ENCODE results near the gene RAMACL. TPM values are rescaled to one million over a fixed set of nuclear protein-coding genes. Genes with fewer than 3 reads are reported as not detected.
"Not testable (repeated sequence)": the region's sequence is repeated elsewhere in the genome, so short reads cannot be mapped to it uniquely, and the experiment has no call there.

Gene RAMACL
- total RNA-seq, 1 experiment from 2014 or later: 0.77 TPM

DNA sequence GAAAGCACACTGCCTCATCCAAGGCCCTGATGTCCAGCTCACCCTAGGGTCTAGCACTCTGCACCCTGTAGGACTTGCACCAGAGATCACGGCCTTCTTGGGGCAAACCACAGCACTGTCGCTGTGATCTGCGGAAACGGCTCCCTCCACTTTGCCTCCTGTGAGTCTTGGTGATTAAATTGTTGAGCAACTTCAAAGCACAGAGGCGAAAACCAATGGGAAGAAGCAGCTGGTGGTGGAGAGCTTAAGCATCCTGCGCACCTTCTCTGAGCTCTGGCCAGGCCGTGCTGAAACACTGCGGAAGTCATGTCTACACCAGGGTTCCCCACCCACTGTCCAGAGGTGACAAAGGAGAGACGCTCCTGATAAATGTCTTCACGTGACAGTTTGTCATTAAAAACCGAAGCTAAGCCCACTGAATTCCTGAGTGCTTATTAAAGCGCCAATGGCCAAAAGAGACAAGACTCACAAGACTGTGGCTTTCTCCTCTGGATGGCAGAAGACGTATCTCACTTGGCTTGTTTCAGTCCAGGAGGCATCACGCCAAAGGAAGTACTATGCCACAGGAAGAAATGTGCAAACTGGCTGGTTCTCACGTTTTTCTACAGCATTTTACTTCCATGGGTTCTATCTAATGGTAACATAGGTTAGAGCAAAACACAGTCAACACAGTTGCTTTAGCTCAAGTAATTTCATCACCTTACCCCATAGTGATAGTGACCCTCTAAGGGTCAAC lies 3.1 kb downstream of the RAMACL start:
- no peak overlapping the region for H3K27ac ChIP-seq (ENCODE audit: low read depth, low read length, poor library complexity, severe bottlenecking)
- POLR2A ChIA-PET (ENCODE audit: low non-redundant PET): no interaction called here
- no peak overlapping the region for H3K4me3 ChIP-seq (ENCODE audit: low read depth, low read length, poor library complexity, severe bottlenecking)
- intact Hi-C loops (cut with micrococcal nuclease; ENCODE audit: unreplicated experiment): no loop called here
- CTCF ChIA-PET: no interaction called here
- BruUV-seq (replicated peaks): no TSS peak
- no peaks in the 10 kb centered on the region for H3K27me3 ChIP-seq (replicated peaks; ENCODE audit: insufficient read depth, low read depth, low read length, poor library complexity)
- H3K4me1 ChIP-seq (ENCODE audit: insufficient read depth, low read length, poor library complexity, severe bottlenecking): peaks cover 52% of the 10 kb centered on the region
- no peaks in the 10 kb centered on the region for H3K36me3 ChIP-seq (ENCODE audit: insufficient read depth, low read length, poor library complexity, severe bottlenecking)
- H3K9me3 ChIP-seq (ENCODE audit: low read depth, low read length, poor library complexity, severe bottlenecking): no peaks in the 10 kb centered on the region
- DNase-seq (ENCODE audit: low spot score): peak; percentile 22
- TF ChIP-seq, protein P1, sequence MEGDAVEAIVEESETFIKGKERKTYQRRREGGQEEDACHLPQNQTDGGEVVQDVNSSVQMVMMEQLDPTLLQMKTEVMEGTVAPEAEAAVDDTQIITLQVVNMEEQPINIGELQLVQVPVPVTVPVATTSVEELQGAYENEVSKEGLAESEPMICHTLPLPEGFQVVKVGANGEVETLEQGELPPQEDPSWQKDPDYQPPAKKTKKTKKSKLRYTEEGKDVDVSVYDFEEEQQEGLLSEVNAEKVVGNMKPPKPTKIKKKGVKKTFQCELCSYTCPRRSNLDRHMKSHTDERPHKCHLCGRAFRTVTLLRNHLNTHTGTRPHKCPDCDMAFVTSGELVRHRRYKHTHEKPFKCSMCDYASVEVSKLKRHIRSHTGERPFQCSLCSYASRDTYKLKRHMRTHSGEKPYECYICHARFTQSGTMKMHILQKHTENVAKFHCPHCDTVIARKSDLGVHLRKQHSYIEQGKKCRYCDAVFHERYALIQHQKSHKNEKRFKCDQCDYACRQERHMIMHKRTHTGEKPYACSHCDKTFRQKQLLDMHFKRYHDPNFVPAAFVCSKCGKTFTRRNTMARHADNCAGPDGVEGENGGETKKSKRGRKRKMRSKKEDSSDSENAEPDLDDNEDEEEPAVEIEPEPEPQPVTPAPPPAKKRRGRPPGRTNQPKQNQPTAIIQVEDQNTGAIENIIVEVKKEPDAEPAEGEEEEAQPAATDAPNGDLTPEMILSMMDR (conservative IDR thresholded peaks at IDR 0.05; ENCODE audit: low read depth, low read length): no peak
- no peak for TF ChIP-seq EZH2 (IDR thresholded peaks at IDR 0.05; ENCODE audit: borderline replicate concordance, low read depth, low read length, poor library complexity, severe bottlenecking)

DNA sequence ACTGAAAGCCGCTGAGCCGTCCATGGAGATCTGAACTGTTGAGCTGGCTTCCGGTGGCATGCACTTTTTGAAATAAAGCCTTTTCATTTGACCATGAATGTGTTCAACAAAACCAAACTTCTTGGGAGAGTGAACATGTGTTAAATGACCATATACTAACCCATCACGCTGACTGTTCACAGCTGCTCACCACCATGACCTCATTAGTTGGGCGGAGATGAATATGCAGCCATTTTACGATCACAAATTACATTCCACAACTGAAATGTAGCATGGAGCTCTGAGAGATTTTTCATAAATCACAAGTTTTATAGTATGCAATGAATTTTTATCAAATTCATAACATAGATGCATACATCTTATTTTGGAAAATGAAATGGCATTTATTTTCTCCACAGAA lies 4.2 kb downstream of the RAMACL start:
- Histone ChIP-seq H3K27me3 (replicated peaks; ENCODE audit: insufficient read depth, low read depth, low read length, poor library complexity) (no peaks in the 10 kb centered on the region), H3K27ac (ENCODE audit: low read depth, low read length, poor library complexity, severe bottlenecking) (no peak overlapping the region), H3K4me1 (ENCODE audit: insufficient read depth, low read length, poor library complexity, severe bottlenecking) (peaks cover 43% of the 10 kb centered on the region), H3K4me3 (ENCODE audit: low read depth, low read length, poor library complexity, severe bottlenecking) (no peak overlapping the region), H3K36me3 (ENCODE audit: insufficient read depth, low read length, poor library complexity, severe bottlenecking) (no peaks in the 10 kb centered on the region), H3K9me3 (ENCODE audit: low read depth, low read length, poor library complexity, severe bottlenecking) (no peaks in the 10 kb centered on the region)
- intact Hi-C loops (cut with micrococcal nuclease; ENCODE audit: unreplicated experiment): no loop called here
- peak; percentile 33 for DNase-seq (ENCODE audit: low spot score)
- no TSS peak for BruUV-seq (replicated peaks)
- ChIA-PET CTCF (no interaction called here), POLR2A (ENCODE audit: low non-redundant PET) (no interaction called here)
- TF ChIP-seq, protein P1 (conservative IDR thresholded peaks at IDR 0.05; ENCODE audit: low read depth, low read length): no peak
- no peak for TF ChIP-seq EZH2 (IDR thresholded peaks at IDR 0.05; ENCODE audit: borderline replicate concordance, low read depth, low read length, poor library complexity, severe bottlenecking)

DNA sequence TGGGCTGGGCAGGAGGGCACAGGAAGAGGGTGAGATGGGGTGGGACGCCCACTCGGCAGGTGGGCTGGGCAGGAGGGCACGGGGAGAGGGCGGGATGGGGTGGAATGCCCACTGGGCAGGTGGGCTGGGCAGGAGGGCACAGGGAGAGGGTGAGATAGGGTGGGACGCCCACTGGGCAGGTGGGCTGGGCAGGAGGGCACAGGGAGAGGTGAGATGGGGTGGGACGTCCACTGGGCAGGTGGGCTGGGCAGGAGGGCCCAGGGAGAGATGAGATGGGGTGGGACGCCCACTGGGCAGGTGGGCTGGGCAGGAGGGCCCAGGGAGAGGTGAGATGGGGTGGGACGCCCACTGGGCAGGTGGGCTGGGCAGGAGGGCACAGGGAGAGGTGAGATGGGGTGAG lies 4.7 kb downstream of the RAMACL start:
- CTCF ChIA-PET; intact Hi-C loops (cut with micrococcal nuclease; ENCODE audit: unreplicated experiment); H3K36me3 ChIP-seq (ENCODE audit: insufficient read depth, low read length, poor library complexity, severe bottlenecking); H3K27me3 ChIP-seq (replicated peaks; ENCODE audit: insufficient read depth, low read depth, low read length, poor library complexity); DNase-seq (ENCODE audit: low spot score); H3K4me3 ChIP-seq (ENCODE audit: low read depth, low read length, poor library complexity, severe bottlenecking); H3K9me3 ChIP-seq (ENCODE audit: low read depth, low read length, poor library complexity, severe bottlenecking); BruUV-seq (replicated peaks); H3K27ac ChIP-seq (ENCODE audit: low read depth, low read length, poor library complexity, severe bottlenecking); POLR2A ChIA-PET (ENCODE audit: low non-redundant PET): not testable (repeated sequence)
- H3K4me1 ChIP-seq (ENCODE audit: insufficient read depth, low read length, poor library complexity, severe bottlenecking): peaks cover 40% of the 10 kb centered on the region

DNA sequence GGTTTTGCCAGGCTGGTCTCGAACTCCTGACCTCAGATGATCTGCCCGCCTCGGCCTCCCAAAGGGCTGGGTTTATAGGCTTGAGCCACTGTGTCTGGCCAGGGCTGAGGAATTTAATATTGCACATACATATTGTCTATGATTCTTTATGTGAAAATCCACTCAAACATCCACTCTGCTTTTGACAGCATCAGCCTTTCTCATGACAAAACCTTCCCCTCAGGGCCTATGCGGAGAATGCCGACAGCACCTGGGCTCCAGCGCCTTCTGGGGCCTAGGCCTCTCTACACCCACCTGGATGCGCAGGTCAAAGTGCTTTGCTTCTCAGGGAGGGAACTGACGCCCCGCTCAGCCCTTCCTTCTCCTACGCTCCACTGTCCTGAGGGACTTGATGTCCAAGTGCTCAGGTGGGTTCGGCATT lies 5.4 kb downstream of the RAMACL start:
- CTCF ChIA-PET: no interaction called here
- Histone ChIP-seq H3K4me1 (ENCODE audit: insufficient read depth, low read length, poor library complexity, severe bottlenecking) (peaks cover 40% of the 10 kb centered on the region), H3K27ac (ENCODE audit: low read depth, low read length, poor library complexity, severe bottlenecking) (no peak overlapping the region), H3K36me3 (ENCODE audit: insufficient read depth, low read length, poor library complexity, severe bottlenecking) (no peaks in the 10 kb centered on the region), H3K4me3 (ENCODE audit: low read depth, low read length, poor library complexity, severe bottlenecking) (no peak overlapping the region), H3K9me3 (ENCODE audit: low read depth, low read length, poor library complexity, severe bottlenecking) (no peaks in the 10 kb centered on the region), H3K27me3 (replicated peaks; ENCODE audit: insufficient read depth, low read depth, low read length, poor library complexity) (no peaks in the 10 kb centered on the region)
- DNase-seq (ENCODE audit: low spot score): no peak
- intact Hi-C loops (cut with micrococcal nuclease; ENCODE audit: unreplicated experiment): no loop called here
- no TSS peak for BruUV-seq (replicated peaks)
- POLR2A ChIA-PET (ENCODE audit: low non-redundant PET): no interaction called here
- no peak for TF ChIP-seq EZH2 (IDR thresholded peaks at IDR 0.05; ENCODE audit: borderline replicate concordance, low read depth, low read length, poor library complexity, severe bottlenecking)
- TF ChIP-seq, protein P1 (conservative IDR thresholded peaks at IDR 0.05; ENCODE audit: low read depth, low read length): no peak

All from A673 (cell line).